ENCODE measurements around the gene SERPINB6.

GRCh38 chr6:2940010-2940850 is 31.1 kb downstream of the SERPINB6 start:
- TF ChIP-seq POLR2AphosphoS5 (IDR thresholded peaks at IDR 0.05; ENCODE audit: low read depth, low read length) (peak; percentile 75), POLR2A (IDR thresholded peaks at IDR 0.05; ENCODE audit: low read depth, low read length) (peak; percentile 75), TAF1 (IDR thresholded peaks at IDR 0.05; ENCODE audit: borderline replicate concordance, low read depth, low read length) (no peak)
